Measurements from ENCODE around the gene TTC9.
"Not testable (repeated sequence)": the region's sequence is repeated elsewhere in the genome, so short reads cannot be mapped to it uniquely, and the experiment has no call there.

Gene TTC9

GRCh38 chr14:70685474-70686197 is 43.9 kb downstream of the TTC9 start:
- DNase-seq = no peak

GRCh38 chr14:70692210-70692609 is 50.5 kb downstream of the TTC9 start:
- peak; percentile 53 for DNase-seq

- no peak for DNase-seq
Measured at GRCh38 chr14:70696026-70696425, 54.3 kb downstream of the TTC9 start.

- DNase-seq = no peak
Measured at GRCh38 chr14:70697701-70698100, 56.0 kb downstream of the TTC9 start.

GRCh38 chr14:70698288-70698687 is 56.6 kb downstream of the TTC9 start:
- no peak for DNase-seq

GRCh38 chr14:70699646-70700045 is 57.9 kb downstream of the TTC9 start:
- DNase-seq = no peak

GRCh38 chr14:70700955-70701585 is 59.4 kb downstream of the TTC9 start:
- no peak for DNase-seq

- DNase-seq = no peak
Measured at GRCh38 chr14:70701610-70702009, 59.9 kb downstream of the TTC9 start.

- no peak for DNase-seq
Measured at GRCh38 chr14:70702161-70702560, 60.4 kb downstream of the TTC9 start.

- DNase-seq = not testable (repeated sequence)
Measured at GRCh38 chr14:70703621-70704168, 62.0 kb downstream of the TTC9 start.

GRCh38 chr14:70704960-70705359 is 63.2 kb downstream of the TTC9 start:
- no peak for DNase-seq

GRCh38 chr14:70706177-70706576 is 64.5 kb downstream of the TTC9 start:
- no peak for DNase-seq

- no peak for DNase-seq
Measured at GRCh38 chr14:70707138-70708038, 65.7 kb downstream of the TTC9 start.

GRCh38 chr14:70708717-70709570 is 67.2 kb downstream of the TTC9 start:
- DNase-seq = no peak

- DNase-seq = no peak
Measured at GRCh38 chr14:70709726-70710382, 68.1 kb downstream of the TTC9 start.

GRCh38 chr14:70711451-70711850 is 69.7 kb downstream of the TTC9 start:
- DNase-seq = no peak

GRCh38 chr14:70713096-70713495 is 71.4 kb downstream of the TTC9 start:
- no peak for DNase-seq

- DNase-seq = no peak
Measured at GRCh38 chr14:70713511-70713916, 71.8 kb downstream of the TTC9 start.

GRCh38 chr14:70714055-70714550 is 72.4 kb downstream of the TTC9 start:
- DNase-seq = no peak

GRCh38 chr14:70716483-70716882 is 74.8 kb downstream of the TTC9 start:
- no peak for DNase-seq

GRCh38 chr14:70716958-70717357 is 75.2 kb downstream of the TTC9 start:
- no peak for DNase-seq

Data from SIG-M5 (cell line).